ENCODE data around the gene INSYN1. TPM values are rescaled to one million over a fixed set of nuclear protein-coding genes. Genes with fewer than 3 reads are reported as not detected.

INSYN1 gene
- total and polyA plus RNA-seq, 2 experiments from 2014 or later, result 0.18 to 14.2 TPM

DNA sequence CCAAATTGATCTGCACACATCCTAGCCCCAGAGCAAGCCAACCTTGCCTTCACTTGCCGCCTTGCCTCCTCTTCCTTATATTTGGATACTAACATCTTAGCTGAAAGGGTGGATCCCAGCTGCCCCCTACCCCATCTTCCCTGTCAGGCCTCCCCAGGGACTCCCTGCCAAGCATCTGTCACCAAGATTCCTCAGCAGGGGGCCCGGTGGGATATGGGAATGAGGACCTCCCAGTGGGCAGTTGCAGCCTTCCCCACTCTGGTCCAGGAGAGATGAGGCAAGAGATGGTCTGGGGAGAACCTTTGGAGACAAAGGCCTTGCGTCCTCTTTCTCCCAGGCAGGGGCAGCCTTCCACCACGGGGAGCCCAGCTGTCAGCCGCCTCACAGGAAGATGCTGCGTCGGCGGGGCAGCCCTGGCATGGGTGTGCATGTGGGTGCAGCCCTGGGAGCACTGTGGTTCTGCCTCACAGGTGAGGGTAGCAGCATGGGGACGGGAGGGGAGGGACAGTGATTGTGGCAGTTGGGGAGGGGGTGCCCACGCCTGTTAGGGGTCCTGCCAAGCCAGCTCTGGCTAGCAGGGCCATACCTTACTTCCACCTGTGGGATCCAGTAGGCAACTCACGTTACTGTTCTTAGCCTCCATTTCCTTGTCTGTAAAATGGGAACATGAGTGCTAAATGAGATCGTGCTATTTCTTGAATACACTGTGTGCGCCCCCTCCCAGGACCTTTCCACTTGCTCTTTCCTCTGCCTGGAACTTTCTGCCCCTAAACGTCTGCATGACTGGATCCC is 53.7 kb downstream of the INSYN1 start:
- no peak overlapping the region for H2AFZ ChIP-seq
- Mint-ChIP-seq H3K4me3 (no peak overlapping the region; the same call in 2 of the 3 replicates), H3K4me1 (peaks cover 52% of the 10 kb centered on the region), H3K36me3 (ENCODE audit: low read depth) (peaks cover 21% of the 10 kb centered on the region), H3K9me3 (no peaks in the 10 kb centered on the region), H3K27ac (no peak overlapping the region), H3K27me3 (ENCODE audit: insufficient read depth, low read depth, poor library complexity) (peaks cover 13% of the 10 kb centered on the region)
- H3F3A ChIP-seq (replicated peaks; ENCODE audit: low read depth), result 0 out of 2 replicates have a peak, but pooled peaks cover 5% of the 10 kb centered on the region
- H3K4me1 ChIP-seq (ENCODE audit: insufficient read depth), result peaks cover 30% of the 10 kb centered on the region
- no peak for DNase-seq (ENCODE audit: low spot score)
- ATAC-seq, result no peak
- 0 out of 2 replicates have a peak overlapping the region, but pooled peaks have one; percentile 16 for H3K4me2 ChIP-seq
- TF ChIP-seq CREB1 (CRISPR knock-in tag; IDR thresholded peaks at IDR 0.05; ENCODE audit: low read depth) (no peak), EZH2 (IDR thresholded peaks at IDR 0.05; ENCODE audit: low read depth, unreplicated experiment) (no peak), EZH2phosphoT487 (IDR thresholded peaks at IDR 0.05; ENCODE audit: unreplicated experiment) (no peak), JUNB (IDR thresholded peaks at IDR 0.05; ENCODE audit: unreplicated experiment) (no peak)
- H3K9me2 ChIP-seq (ENCODE audit: insufficient read depth), result no peaks in the 10 kb centered on the region
- no peak overlapping the region for H3K27ac ChIP-seq (ENCODE audit: low read depth)
- peaks cover 65% of the 10 kb centered on the region for H3K79me2 ChIP-seq (replicated peaks; ENCODE audit: insufficient read depth)
- no peak overlapping the region for H3K4me3 ChIP-seq
- H4K20me1 ChIP-seq (replicated peaks; ENCODE audit: insufficient read depth), result peaks cover 22% of the 10 kb centered on the region
- no peaks in the 10 kb centered on the region for H3K27me3 ChIP-seq (ENCODE audit: insufficient read depth)
- H3K36me3 ChIP-seq (ENCODE audit: insufficient read depth), result no peaks in the 10 kb centered on the region

DNA sequence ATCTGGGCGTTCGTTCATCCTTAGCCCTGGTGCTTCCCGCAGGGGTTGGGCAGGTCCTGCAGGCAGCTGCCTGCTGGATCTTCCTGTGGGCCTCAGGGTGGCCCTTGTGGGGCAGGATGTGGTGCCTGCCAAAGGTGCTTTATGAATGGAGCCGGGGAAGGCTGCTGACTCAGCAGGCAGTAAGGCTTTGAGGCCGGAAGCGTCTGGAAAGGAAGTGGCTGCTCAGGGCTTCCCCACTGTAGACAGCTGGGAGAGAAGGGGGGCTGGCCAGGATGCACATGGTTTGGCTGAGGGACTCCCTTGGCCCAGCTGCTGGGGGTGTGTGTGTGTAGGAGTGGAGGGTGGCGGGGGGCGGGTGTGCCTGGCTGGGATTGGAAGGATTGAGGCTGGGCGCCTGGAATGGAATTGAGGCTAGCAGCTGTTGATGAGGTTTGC is 56.1 kb downstream of the INSYN1 start:
- peaks cover 89% of the 10 kb centered on the region for H3K79me2 ChIP-seq (replicated peaks; ENCODE audit: insufficient read depth)
- peak overlapping the region; percentile 86; the same call in 1 of the 2 replicates for H3K27ac ChIP-seq (ENCODE audit: low read depth)
- Mint-ChIP-seq H3K4me1 (peaks cover 66% of the 10 kb centered on the region), H3K9me3 (no peaks in the 10 kb centered on the region), H3K27ac (peak overlapping the region; percentile 91), H3K27me3 (ENCODE audit: insufficient read depth, low read depth, poor library complexity) (peaks cover 13% of the 10 kb centered on the region), H3K4me3 (peak overlapping the region; percentile 2; the same call in 1 of the 3 replicates), H3K36me3 (ENCODE audit: low read depth) (peaks cover 17% of the 10 kb centered on the region)
- H3K9me2 ChIP-seq (ENCODE audit: insufficient read depth), result no peaks in the 10 kb centered on the region
- no peak overlapping the region for H3K4me3 ChIP-seq
- H4K20me1 ChIP-seq (replicated peaks; ENCODE audit: insufficient read depth), result peaks cover 41% of the 10 kb centered on the region
- peaks cover 40% of the 10 kb centered on the region for H3K4me1 ChIP-seq (ENCODE audit: insufficient read depth)
- H3K27me3 ChIP-seq (ENCODE audit: insufficient read depth), result no peaks in the 10 kb centered on the region
- no peaks in the 10 kb centered on the region for H3K36me3 ChIP-seq (ENCODE audit: insufficient read depth)
- peak; percentile 61 for ATAC-seq
- DNase-seq (ENCODE audit: low spot score), result peak; percentile 80
- H3F3A ChIP-seq (replicated peaks; ENCODE audit: low read depth), result 0 out of 2 replicates have a peak, but pooled peaks cover 5% of the 10 kb centered on the region
- peak overlapping the region; percentile 68 for H3K4me2 ChIP-seq
- H2AFZ ChIP-seq, result no peak overlapping the region
- no peak for TF ChIP-seq ZNF331 (CRISPR knock-in tag; IDR thresholded peaks at IDR 0.05; ENCODE audit: low read depth)
- TF ChIP-seq JUNB (IDR thresholded peaks at IDR 0.05; ENCODE audit: unreplicated experiment), result no peak
- TF ChIP-seq, protein P1, sequence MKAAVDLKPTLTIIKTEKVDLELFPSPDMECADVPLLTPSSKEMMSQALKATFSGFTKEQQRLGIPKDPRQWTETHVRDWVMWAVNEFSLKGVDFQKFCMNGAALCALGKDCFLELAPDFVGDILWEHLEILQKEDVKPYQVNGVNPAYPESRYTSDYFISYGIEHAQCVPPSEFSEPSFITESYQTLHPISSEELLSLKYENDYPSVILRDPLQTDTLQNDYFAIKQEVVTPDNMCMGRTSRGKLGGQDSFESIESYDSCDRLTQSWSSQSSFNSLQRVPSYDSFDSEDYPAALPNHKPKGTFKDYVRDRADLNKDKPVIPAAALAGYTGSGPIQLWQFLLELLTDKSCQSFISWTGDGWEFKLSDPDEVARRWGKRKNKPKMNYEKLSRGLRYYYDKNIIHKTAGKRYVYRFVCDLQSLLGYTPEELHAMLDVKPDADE (IDR thresholded peaks at IDR 0.05), result no peak
- no peak for TF ChIP-seq POLR2AphosphoS5 (IDR thresholded peaks at IDR 0.05; ENCODE audit: low read depth)
- TF ChIP-seq, protein P2, sequence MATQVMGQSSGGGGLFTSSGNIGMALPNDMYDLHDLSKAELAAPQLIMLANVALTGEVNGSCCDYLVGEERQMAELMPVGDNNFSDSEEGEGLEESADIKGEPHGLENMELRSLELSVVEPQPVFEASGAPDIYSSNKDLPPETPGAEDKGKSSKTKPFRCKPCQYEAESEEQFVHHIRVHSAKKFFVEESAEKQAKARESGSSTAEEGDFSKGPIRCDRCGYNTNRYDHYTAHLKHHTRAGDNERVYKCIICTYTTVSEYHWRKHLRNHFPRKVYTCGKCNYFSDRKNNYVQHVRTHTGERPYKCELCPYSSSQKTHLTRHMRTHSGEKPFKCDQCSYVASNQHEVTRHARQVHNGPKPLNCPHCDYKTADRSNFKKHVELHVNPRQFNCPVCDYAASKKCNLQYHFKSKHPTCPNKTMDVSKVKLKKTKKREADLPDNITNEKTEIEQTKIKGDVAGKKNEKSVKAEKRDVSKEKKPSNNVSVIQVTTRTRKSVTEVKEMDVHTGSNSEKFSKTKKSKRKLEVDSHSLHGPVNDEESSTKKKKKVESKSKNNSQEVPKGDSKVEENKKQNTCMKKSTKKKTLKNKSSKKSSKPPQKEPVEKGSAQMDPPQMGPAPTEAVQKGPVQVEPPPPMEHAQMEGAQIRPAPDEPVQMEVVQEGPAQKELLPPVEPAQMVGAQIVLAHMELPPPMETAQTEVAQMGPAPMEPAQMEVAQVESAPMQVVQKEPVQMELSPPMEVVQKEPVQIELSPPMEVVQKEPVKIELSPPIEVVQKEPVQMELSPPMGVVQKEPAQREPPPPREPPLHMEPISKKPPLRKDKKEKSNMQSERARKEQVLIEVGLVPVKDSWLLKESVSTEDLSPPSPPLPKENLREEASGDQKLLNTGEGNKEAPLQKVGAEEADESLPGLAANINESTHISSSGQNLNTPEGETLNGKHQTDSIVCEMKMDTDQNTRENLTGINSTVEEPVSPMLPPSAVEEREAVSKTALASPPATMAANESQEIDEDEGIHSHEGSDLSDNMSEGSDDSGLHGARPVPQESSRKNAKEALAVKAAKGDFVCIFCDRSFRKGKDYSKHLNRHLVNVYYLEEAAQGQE (IDR thresholded peaks at IDR 0.05; ENCODE audit: unreplicated experiment), result no peak
- no peak for TF ChIP-seq CREB1 (CRISPR knock-in tag; IDR thresholded peaks at IDR 0.05; ENCODE audit: low read depth)
- no peak for TF ChIP-seq EZH2 (IDR thresholded peaks at IDR 0.05; ENCODE audit: low read depth, unreplicated experiment)
- TF ChIP-seq ZNF114 (CRISPR knock-in tag; IDR thresholded peaks at IDR 0.05), result no peak
- no peak for TF ChIP-seq STAT1 (IDR thresholded peaks at IDR 0.05; ENCODE audit: unreplicated experiment)
- no peak for TF ChIP-seq EZH2phosphoT487 (IDR thresholded peaks at IDR 0.05; ENCODE audit: unreplicated experiment)
- TF ChIP-seq, protein P3, sequence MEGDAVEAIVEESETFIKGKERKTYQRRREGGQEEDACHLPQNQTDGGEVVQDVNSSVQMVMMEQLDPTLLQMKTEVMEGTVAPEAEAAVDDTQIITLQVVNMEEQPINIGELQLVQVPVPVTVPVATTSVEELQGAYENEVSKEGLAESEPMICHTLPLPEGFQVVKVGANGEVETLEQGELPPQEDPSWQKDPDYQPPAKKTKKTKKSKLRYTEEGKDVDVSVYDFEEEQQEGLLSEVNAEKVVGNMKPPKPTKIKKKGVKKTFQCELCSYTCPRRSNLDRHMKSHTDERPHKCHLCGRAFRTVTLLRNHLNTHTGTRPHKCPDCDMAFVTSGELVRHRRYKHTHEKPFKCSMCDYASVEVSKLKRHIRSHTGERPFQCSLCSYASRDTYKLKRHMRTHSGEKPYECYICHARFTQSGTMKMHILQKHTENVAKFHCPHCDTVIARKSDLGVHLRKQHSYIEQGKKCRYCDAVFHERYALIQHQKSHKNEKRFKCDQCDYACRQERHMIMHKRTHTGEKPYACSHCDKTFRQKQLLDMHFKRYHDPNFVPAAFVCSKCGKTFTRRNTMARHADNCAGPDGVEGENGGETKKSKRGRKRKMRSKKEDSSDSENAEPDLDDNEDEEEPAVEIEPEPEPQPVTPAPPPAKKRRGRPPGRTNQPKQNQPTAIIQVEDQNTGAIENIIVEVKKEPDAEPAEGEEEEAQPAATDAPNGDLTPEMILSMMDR (conservative IDR thresholded peaks at IDR 0.05; ENCODE audit: low read depth in 2 of 2), result no peak
